TTC549 (cell line): ENCODE results near the gene DRG1.
"Not testable (repeated sequence)": the region's sequence is repeated elsewhere in the genome, so short reads cannot be mapped to it uniquely, and the experiment has no call there.

ENCODE experiments used
- FAIRE-seq: peaks from 2 replicates; lab custom pipeline; 2012; peaks lifted over from hg19 to GRCh38; lab: Jason Lieb, UNC

Gene DRG1

GRCh38 chr22:31443516-31443915 is 44.1 kb downstream of the DRG1 start:
- no peak for FAIRE-seq

- FAIRE-seq = no peak
These were observed 46.2 kb downstream of the DRG1 start for GRCh38 chr22:31445642-31446041.

DNA sequence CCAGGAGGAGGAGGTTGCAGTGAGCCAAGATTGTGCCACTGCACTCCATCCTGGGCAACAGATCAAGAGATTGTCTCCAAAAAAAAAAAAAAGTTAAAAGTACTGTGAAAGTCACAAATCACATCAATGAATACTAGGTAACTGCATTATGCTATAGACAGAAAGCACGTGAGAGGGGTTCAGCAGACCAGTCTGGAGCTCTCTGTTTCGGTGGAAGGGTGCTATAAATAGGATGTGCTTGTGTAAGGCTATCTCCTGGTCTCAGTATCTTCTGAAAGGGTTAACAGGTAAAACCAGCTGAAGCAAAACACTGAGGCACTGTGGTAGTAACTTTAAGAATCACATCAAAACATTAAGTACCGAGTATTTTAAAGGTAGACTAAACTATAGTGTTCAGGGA is 46.8 kb downstream of the DRG1 start:
- no peak for FAIRE-seq

- FAIRE-seq = no peak
These were observed 47.4 kb downstream of the DRG1 start for GRCh38 chr22:31446767-31447166.

DNA sequence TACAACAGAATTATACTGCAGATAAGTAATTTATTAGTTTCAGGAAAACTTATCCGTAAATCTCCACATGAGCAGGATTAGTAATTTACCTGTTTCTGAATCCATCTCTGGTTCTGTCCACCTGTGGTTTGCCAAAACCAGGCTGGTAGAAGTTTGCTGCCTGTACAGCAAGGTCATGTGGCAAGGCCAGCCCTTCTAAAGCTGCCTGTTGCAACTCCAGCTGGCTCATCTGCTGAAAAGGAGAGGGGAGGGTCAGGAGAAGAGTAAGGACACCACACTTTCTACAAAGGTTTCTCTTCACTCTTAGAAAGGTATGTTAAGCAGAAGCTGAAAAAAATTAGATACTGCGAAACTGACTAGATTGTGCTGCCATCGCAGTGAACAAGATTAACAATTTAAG is 47.9 kb downstream of the DRG1 start:
- FAIRE-seq = no peak

- FAIRE-seq = no peak
These were observed 49.0 kb downstream of the DRG1 start for GRCh38 chr22:31448382-31448781.

GRCh38 chr22:31449506-31449905 is 50.1 kb downstream of the DRG1 start:
- no peak for FAIRE-seq

DNA sequence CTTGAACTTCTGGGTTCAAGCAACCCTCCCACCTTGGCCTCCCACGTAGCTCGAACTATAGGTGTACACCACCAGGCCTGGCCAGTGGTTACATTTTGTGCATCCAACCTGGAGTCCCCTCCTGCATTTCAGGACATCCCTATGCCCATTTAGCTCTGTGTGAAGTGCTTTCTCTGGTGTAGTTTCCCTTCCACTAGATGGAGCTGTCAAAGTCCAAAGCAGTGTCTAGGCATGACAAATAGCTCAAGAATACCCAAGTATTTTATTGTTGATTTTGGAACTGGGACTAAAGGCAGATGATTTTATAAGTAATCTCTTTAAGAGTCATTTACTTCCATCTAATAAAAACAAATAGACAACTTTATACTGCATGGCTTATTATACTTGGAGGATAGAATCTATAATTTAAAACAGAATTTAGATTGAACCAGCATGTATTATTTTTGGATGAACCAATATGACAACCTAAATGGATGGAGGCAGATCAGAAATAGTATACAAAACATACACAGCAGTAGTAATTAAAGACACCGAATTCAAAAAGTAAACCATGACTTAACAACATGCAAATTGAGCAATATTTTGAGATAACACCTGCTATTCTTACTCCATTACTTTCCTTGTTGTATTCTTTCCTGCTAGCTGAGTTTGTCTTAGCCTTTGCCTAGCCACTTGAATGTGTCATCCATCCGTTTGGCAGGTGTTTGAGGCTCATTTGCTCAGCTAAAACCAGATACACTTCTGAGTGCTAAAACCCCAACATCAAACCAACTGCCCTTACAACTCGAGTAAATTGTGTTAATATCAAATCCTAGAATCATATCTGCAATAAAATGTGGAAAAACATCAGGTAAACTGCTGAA is 52.5 kb downstream of the DRG1 start:
- FAIRE-seq = no peak

DNA sequence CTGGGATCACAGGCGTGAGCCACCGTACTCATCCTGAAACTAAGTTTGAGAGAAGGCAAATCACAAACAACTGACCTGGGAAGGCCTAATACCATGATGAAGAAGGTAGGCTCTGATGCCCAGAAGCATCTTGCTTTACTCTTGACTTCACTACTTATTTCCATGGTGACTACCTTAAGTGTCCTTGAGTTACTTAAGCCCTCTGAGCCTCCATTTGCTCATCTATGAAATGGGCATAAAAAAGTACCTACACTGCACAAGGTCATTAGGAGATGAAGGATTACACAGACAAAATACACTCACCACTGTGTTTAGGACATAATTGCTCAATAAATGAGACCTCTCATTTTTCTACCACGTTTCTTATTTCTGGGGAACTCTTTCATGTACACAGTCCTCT is 62.3 kb downstream of the DRG1 start:
- FAIRE-seq = no peak

- FAIRE-seq = no peak
These were observed 65.9 kb downstream of the DRG1 start for GRCh38 chr22:31465307-31465706.

GRCh38 chr22:31474743-31475142 is 75.3 kb downstream of the DRG1 start:
- no peak for FAIRE-seq

GRCh38 chr22:31475800-31476199 is 76.4 kb downstream of the DRG1 start:
- FAIRE-seq = no peak

DNA sequence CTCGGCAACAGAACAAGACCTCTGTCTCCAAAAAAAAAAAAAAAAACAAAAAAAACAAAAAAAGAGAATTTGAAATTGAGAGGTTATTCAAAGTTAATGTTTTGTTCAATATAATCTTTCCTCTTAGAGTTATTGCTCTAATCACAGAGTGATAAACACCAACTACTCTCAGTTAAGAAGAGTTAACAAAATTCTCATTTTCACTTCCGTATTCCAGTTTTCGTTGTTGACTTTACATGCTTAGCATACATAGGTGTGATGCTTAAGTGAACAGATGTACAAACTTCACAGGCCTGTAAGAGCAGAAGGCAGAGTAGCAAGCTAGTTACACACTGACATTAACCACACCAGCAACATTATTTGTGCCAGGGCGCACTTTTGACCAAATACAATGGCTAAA is 77.9 kb downstream of the DRG1 start:
- no peak for FAIRE-seq

DNA sequence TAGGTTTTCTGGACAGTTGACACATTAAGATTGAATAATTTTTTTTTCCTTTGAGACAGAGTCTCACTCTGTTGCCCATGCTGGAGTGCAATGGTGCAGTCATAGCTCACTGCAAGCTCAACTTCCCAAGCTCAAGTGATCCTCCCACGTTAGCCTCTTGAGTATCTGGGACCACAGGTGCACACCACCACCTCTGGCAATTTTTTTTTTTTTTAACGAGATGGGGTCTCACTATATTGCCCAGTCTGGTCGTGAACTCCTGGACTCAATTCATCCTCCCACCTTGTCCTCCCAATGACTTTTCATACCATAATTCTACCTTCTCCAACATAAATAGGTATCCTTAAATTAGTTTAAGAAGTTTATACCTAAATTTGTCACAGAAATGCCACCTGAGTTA is 81.7 kb downstream of the DRG1 start:
- FAIRE-seq = no peak

GRCh38 chr22:31482470-31482869 is 83.1 kb downstream of the DRG1 start:
- FAIRE-seq = not testable (repeated sequence)
